Activated CD8-positive, alpha-beta memory T cell treated with anti-CD3 and anti-CD28 coated beads, Interleukin-2, amount 50 U/mL, for 1 hour (primary cell): ENCODE measurements around the gene SOCS3.
"Not testable (repeated sequence)": the region's sequence is repeated elsewhere in the genome, so short reads cannot be mapped to it uniquely, and the experiment has no call there.

Experiments used
- DNase-seq: peaks from one replicate; pipeline ENCODE4 v3.0.0-alpha.2; 2020; ENCODE audit errors: extremely low read depth

SOCS3 gene

GRCh38 chr17:78348055-78348770 lies 11.7 kb downstream of the SOCS3 start:
- DNase-seq, result no peak

DNA sequence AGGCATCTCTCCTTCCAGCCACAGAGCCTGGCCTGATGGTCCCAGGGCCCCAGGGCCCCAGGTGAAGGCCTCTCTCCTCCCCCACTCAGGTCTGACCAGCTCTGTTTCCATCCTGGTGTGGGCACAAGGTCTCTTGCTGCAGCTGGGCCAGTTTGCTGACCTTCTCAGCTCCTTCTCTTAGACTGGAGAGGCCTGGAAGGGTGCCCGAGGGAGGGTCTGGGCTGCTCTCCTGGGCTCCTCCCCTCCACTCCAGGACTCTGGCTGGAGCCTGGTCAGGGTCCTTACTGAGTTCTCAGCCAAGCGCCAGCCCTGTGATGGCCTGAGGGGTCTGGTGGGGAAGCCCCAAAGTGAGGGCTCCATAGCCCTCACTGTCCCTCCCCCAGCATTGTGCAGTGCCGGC lies 12.4 kb downstream of the SOCS3 start:
- no peak for DNase-seq

DNA sequence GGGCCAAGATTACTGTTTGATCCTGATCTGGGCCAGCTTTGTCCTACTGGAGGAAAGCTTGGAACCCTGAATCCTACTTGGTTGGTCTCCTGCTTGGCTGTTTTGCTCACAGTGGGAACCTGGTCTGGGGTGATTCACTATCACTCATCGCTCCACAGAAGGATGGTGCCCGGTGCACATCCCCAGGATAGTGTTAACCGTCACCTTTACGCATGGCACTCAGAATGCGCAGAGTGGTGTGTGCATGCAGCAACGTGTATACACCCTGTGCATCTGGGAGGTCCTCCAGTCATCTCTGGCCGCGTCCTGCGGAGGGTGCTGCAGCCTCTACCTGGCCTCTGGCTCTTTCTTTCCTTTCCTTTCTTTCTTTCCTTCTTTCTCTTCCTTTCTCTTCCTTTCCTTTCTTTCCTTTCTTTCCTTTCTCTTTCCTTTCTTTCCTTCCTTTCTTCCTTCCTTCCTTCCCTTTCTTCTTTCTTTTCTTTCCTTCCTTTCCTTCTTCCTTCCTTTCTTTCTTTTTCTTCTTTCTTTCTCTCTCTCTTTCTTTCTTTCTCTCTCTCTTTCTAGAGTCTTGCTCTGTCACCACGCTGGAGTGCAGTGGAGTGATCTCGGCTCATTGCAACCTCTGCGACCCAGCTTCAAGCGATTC lies 13.1 kb downstream of the SOCS3 start:
- DNase-seq, result no peak

GRCh38 chr17:78345791-78346494 lies 13.9 kb downstream of the SOCS3 start:
- no peak for DNase-seq

- no peak for DNase-seq
Measured at GRCh38 chr17:78345172-78345571, 14.7 kb downstream of the SOCS3 start.

GRCh38 chr17:78344666-78345065 lies 15.2 kb downstream of the SOCS3 start:
- no peak for DNase-seq

- no peak for DNase-seq
Measured at GRCh38 chr17:78343543-78344201, 16.2 kb downstream of the SOCS3 start.

DNA sequence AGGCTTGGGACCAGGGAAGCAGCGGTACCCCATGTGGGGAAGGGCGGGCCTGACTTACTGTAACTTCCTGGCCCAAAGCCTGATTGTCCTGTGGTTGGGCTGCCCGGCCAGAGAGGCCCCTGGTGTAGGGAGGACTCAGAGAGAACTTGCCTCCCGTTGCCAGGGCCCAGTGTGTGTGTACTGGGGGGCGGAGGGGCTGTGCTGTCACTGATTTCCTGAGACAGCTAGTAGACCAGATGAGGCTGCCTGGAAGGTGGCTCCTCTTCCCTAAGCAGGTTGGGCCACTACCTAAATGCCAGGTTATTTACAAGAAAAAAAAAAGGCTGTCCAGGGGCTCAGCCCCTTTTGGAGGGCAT lies 16.7 kb downstream of the SOCS3 start:
- no peak for DNase-seq

- no peak for DNase-seq
Measured at GRCh38 chr17:78342449-78343186, 17.3 kb downstream of the SOCS3 start.

- DNase-seq, result no peak
Measured at GRCh38 chr17:78341559-78342448, 18.1 kb downstream of the SOCS3 start.

- DNase-seq, result no peak
Measured at GRCh38 chr17:78340183-78340955, 19.5 kb downstream of the SOCS3 start.

- DNase-seq, result no peak
Measured at GRCh38 chr17:78338486-78339259, 21.2 kb downstream of the SOCS3 start.

DNA sequence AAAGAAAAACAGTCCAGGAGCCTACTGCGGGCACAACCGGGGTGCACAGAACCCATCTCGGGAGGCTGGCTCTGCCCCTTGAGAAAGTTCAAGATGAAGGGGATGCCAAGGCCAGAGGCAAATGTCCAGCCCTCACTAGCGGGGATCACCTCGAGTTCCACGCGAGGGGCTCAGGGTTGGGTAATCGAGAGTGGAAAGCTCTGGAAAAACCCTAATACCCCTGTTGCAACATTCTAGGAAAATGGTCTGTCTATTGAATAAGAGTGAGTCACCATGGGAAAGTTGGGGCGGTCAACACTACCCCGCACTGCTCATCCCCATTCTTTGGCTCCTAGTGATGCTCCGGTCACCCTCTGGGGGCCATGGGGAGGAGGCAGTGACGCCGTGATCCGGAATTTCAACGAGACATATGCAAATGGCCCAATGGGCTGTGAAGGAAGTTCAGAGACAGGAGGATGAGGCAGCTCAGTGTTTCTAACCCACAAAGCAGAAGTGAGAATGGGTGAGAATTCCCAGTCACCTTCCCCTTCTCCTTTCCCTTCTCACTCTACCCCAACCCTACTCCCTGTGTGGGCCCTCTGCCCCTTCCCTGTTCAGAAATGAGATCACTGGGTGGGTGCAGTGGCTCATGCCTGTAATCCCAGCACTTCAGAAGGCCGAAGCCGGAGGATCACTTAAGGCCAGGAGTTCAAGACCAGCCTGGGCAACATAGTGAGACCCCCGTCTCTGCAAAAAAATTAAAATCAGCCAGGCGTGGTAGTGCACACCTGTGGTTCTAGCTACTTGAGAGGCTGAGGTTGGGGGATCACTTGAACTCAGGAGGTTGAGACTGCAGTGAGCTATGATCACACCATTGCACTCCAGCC lies 22.4 kb downstream of the SOCS3 start:
- no peak for DNase-seq

DNA sequence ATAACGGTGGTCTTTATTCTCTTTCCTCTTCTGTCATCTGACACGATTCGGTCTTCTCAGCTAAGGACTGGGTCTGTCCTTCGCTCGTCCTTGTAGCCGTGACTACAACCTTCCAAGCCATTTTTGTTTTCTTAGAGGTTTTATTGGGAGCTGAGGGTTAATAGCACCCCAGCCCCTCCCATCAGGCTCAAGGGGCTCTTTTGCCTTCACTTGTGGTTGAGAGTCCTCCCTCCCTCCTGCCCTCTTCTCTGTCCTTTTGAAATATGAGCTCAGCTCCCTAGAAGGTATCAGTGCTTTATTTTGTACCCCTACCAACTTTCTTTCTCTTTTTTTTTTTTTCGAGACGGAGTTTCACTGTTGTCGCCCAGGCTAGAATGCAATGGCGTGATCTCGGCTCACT lies 24.7 kb downstream of the SOCS3 start:
- DNase-seq, result no peak

- no peak for DNase-seq
Measured at GRCh38 chr17:78332991-78333390, 26.9 kb downstream of the SOCS3 start.

DNA sequence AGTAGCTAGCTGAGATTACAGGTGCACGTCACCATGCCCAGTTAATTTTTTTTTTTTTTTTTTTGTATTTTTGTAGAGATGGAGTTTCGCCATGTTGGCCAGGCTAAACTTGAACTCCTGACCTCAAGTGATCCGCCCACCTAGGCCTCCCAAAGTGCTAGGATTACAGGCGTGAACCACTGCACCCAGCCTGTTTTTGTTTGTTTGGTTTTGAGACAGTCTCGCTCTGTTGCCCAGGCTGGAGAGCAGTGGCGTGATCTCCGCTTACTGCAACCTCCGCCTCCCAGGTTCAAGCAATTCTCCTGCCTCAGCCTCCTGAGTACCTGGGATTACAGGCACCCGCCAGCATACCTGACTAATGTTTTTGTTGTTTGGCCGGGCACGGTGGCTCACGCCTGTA lies 28.5 kb downstream of the SOCS3 start:
- DNase-seq, result not testable (repeated sequence)

- DNase-seq, result no peak
Measured at GRCh38 chr17:78330570-78331224, 29.2 kb downstream of the SOCS3 start.
